ENCODE results near the gene ALOX12B. TPM values are rescaled to one million over a fixed set of nuclear protein-coding genes. Genes with fewer than 3 reads are reported as not detected.

The ALOX12B gene
- total and polyA plus RNA-seq, 2 of the 13 experiments (the other 11 are each of a cell fraction or from before 2014, with no cell fraction given), result 0.13 TPM; not detected in 1

- TF ChIP-seq HIC2 (CRISPR knock-in tag; IDR thresholded peaks at IDR 0.05; ENCODE audit: low read depth), result peak; percentile 87
- TF ChIP-seq NONO (IDR thresholded peaks at IDR 0.05), result no peak
- TF ChIP-seq NONO (CRISPR knock-in tag; conservative IDR thresholded peaks at IDR 0.05), result peak; percentile 71; the same call in 1 of the 2 replicates
- no peak for TF ChIP-seq MLXIP (CRISPR knock-in tag; IDR thresholded peaks at IDR 0.05; ENCODE audit: borderline replicate concordance)
- TF ChIP-seq BCL3 (CRISPR knock-in tag; IDR thresholded peaks at IDR 0.05), result no peak
- TF ChIP-seq HMGXB3 (CRISPR knock-in tag; IDR thresholded peaks at IDR 0.05; ENCODE audit: borderline replicate concordance), result no peak
- TF ChIP-seq ZBTB7B (CRISPR knock-in tag; IDR thresholded peaks at IDR 0.05), result 0 out of 2 replicates have a peak, but pooled peaks have one; percentile 13
- TF ChIP-seq ZSCAN31 (CRISPR knock-in tag; IDR thresholded peaks at IDR 0.05; ENCODE audit: low read depth), result peak; percentile 61
- no peak for TF ChIP-seq PAX8 (CRISPR knock-in tag; IDR thresholded peaks at IDR 0.05; ENCODE audit: borderline replicate concordance)
- TF ChIP-seq IRF2 (CRISPR knock-in tag; IDR thresholded peaks at IDR 0.05), result 0 out of 2 replicates have a peak, but pooled peaks have one; percentile 22
- no peak for TF ChIP-seq U2AF2 (IDR thresholded peaks at IDR 0.05; ENCODE audit: low read depth, low read length)
- no peak for TF ChIP-seq MBNL3 (CRISPR knock-in tag; conservative IDR thresholded peaks at IDR 0.05)
- 0 out of 2 replicates have a peak, but pooled peaks have one; percentile 19 for TF ChIP-seq TMF1 (CRISPR knock-in tag; IDR thresholded peaks at IDR 0.05; ENCODE audit: low read depth)
- TF ChIP-seq ZSCAN12 (CRISPR knock-in tag; IDR thresholded peaks at IDR 0.05), result no peak
- TF ChIP-seq ZNF256 (CRISPR knock-in tag; conservative IDR thresholded peaks at IDR 0.05), result no peak; the same call in 1 of the 2 replicates
- TF ChIP-seq YEATS2 (CRISPR knock-in tag; IDR thresholded peaks at IDR 0.05; ENCODE audit: borderline replicate concordance), result no peak
Observed at GRCh38 chr17:8079291-8080207, 8.0 kb downstream of the ALOX12B start (continued).

All from HepG2 (cell line).